Kidney tubule cell (primary cell): ENCODE data around the gene IFT122.

Experiments used
- DNase-seq: peaks from one replicate; pipeline ENCODE4 v3.0.0-alpha.2; 2018; ENCODE audit warnings: low spot score

Gene IFT122

GRCh38 chr3:129558772-129559564, 118.9 kb downstream of the IFT122 start:
- DNase-seq: peak; percentile 73

GRCh38 chr3:129559565-129560079, 119.6 kb downstream of the IFT122 start:
- no peak for DNase-seq

GRCh38 chr3:129560269-129560787, 120.3 kb downstream of the IFT122 start:
- no peak for DNase-seq

- DNase-seq: no peak
These were observed 121.0 kb downstream of the IFT122 start for GRCh38 chr3:129560911-129561594.

- DNase-seq: no peak
These were observed 121.7 kb downstream of the IFT122 start for GRCh38 chr3:129561619-129562248.

- no peak for DNase-seq
These were observed 122.8 kb downstream of the IFT122 start for GRCh38 chr3:129562803-129563202.

GRCh38 chr3:129563332-129563731, 123.3 kb downstream of the IFT122 start:
- no peak for DNase-seq

GRCh38 chr3:129563850-129564535, 124.0 kb downstream of the IFT122 start:
- DNase-seq: no peak

GRCh38 chr3:129564981-129565644, 125.1 kb downstream of the IFT122 start:
- DNase-seq: no peak

- DNase-seq: no peak
These were observed 125.9 kb downstream of the IFT122 start for GRCh38 chr3:129565902-129566301.

- DNase-seq: no peak
These were observed 127.2 kb downstream of the IFT122 start for GRCh38 chr3:129567176-129567705.

GRCh38 chr3:129567939-129568338, 127.9 kb downstream of the IFT122 start:
- no peak for DNase-seq

GRCh38 chr3:129569856-129570255, 129.8 kb downstream of the IFT122 start:
- no peak for DNase-seq
